Adrenal gland (tissue), 5 donors: Measurements from ENCODE around the gene LMNTD2.

ENCODE experiments used
- POLR2A ChIP-seq, 2 donors: fragments of 450-650 bp; IDR thresholded peaks; one replicate each; pipeline ENCODE4 v1.6.1; 2017; ENCODE audit warnings: antibody characterized with exemption in 2 of 2, mild to moderate bottlenecking in 2 of 2, moderate library complexity in 1 of 2
- TF ChIP-seq, protein P1 (sequence below), 6 experiments: fragments of 450-650 bp in 4 of 6; fragments of 200-600 bp in 2 of 6; sonication (generic) in 1 of 6; IDR thresholded peaks; 1 replicate in 5 of 6; 2 replicates in 1 of 6; pipeline versions ENCODE4 v1.5.1 to v1.8.0; 2016 to 2021; ENCODE audit warnings: antibody characterized with exemption in 6 of 6, mild to moderate bottlenecking in 2 of 6, moderate library complexity in 1 of 6
- donor health status: DM: no; HTN: no; CAD: no.

DNA sequence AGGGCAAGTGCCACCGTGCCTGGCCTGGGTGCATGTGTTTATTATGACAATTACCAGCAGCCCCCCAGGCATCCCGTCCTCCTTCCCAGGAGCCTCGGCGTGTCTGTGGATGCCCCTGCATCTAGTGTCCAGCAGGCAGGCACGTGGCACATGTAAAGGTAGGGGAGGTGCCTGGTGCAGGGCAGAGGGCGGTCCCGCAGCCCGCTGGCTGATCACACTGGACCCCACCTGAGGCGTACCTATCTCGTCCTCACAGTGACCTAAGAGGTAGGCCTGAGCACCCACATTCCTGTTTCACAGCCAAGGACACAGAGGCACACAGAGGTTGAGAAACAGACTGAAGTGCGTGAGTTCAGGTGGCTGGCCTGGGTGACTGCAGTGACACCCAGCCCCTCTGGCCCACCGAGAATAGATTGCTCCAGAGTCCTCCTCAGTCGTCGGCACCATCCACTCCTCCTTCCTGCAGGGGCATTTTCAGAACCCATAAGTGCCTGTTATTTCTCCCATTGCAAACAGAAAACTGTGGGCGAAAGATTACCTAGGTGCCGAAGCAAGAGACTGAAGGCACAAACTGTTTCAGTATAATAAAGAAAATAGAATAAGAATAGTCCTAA, 12.7 kb upstream of the LMNTD2 start:
- TF ChIP-seq, protein P1, sequence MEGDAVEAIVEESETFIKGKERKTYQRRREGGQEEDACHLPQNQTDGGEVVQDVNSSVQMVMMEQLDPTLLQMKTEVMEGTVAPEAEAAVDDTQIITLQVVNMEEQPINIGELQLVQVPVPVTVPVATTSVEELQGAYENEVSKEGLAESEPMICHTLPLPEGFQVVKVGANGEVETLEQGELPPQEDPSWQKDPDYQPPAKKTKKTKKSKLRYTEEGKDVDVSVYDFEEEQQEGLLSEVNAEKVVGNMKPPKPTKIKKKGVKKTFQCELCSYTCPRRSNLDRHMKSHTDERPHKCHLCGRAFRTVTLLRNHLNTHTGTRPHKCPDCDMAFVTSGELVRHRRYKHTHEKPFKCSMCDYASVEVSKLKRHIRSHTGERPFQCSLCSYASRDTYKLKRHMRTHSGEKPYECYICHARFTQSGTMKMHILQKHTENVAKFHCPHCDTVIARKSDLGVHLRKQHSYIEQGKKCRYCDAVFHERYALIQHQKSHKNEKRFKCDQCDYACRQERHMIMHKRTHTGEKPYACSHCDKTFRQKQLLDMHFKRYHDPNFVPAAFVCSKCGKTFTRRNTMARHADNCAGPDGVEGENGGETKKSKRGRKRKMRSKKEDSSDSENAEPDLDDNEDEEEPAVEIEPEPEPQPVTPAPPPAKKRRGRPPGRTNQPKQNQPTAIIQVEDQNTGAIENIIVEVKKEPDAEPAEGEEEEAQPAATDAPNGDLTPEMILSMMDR (IDR thresholded peaks at IDR 0.05) = no peak
- TF ChIP-seq POLR2A (IDR thresholded peaks at IDR 0.05) = no peak
